Measurements from ENCODE around the gene TKFC. TPM values are rescaled to one million over a fixed set of nuclear protein-coding genes. Genes with fewer than 3 reads are reported as not detected.
A peak's percentile ranks its signal among the peaks of the same experiment; 100 is the strongest.

The TKFC gene
- polyA plus RNA-seq, 1 experiment = 20.3 TPM

DNA sequence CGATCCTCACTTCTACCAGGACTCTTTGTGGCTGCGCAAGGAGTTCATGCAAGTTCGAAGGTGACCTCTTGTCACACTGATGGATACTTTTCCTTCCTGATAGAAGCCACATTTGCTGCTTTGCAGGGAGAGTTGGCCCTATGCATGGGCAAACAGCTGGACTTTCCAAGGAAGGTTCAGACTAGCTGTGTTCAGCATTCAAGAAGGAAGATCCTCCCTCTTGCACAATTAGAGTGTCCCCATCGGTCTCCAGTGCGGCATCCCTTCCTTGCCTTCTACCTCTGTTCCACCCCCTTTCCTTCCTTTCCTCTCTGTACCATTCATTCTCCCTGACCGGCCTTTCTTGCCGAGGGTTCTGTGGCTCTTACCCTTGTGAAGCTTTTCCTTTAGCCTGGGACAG lies 35.6 kb downstream of the TKFC start:
- no peak for DNase-seq (ENCODE audit: low read depth, low spot score)
- peak overlapping the region; percentile 84 for H3K27ac ChIP-seq (ENCODE audit: low read depth, low read length)
- no peak overlapping the region for H3K4me3 ChIP-seq (ENCODE audit: low read depth, low read length)
- H3K27me3 ChIP-seq (ENCODE audit: control insufficient read depth, insufficient read depth, low read length) = no peaks in the 10 kb centered on the region
- ChIA-PET POLR2A (interaction anchor here (1.1 to 1.8 kb wide), 2 partner anchors 10 to 12 kb away, joined by 3 to 25 read pairs; no protein-coding TSS in a partner anchor), CTCF (interaction anchor here (0.8 to 3.1 kb wide), 3 partner anchors 17 to 34 kb away, joined by 3 to 15 read pairs (median 7); no protein-coding TSS in a partner anchor)
- TF ChIP-seq, protein P1, sequence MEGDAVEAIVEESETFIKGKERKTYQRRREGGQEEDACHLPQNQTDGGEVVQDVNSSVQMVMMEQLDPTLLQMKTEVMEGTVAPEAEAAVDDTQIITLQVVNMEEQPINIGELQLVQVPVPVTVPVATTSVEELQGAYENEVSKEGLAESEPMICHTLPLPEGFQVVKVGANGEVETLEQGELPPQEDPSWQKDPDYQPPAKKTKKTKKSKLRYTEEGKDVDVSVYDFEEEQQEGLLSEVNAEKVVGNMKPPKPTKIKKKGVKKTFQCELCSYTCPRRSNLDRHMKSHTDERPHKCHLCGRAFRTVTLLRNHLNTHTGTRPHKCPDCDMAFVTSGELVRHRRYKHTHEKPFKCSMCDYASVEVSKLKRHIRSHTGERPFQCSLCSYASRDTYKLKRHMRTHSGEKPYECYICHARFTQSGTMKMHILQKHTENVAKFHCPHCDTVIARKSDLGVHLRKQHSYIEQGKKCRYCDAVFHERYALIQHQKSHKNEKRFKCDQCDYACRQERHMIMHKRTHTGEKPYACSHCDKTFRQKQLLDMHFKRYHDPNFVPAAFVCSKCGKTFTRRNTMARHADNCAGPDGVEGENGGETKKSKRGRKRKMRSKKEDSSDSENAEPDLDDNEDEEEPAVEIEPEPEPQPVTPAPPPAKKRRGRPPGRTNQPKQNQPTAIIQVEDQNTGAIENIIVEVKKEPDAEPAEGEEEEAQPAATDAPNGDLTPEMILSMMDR (IDR thresholded peaks at IDR 0.05; ENCODE audit: low read depth, low read length) = no peak
- peaks cover 6% of the 10 kb centered on the region; the same call in 1 of the 2 replicates for H3K9me3 ChIP-seq (ENCODE audit: control insufficient read depth, insufficient read depth, low read length)

DNA sequence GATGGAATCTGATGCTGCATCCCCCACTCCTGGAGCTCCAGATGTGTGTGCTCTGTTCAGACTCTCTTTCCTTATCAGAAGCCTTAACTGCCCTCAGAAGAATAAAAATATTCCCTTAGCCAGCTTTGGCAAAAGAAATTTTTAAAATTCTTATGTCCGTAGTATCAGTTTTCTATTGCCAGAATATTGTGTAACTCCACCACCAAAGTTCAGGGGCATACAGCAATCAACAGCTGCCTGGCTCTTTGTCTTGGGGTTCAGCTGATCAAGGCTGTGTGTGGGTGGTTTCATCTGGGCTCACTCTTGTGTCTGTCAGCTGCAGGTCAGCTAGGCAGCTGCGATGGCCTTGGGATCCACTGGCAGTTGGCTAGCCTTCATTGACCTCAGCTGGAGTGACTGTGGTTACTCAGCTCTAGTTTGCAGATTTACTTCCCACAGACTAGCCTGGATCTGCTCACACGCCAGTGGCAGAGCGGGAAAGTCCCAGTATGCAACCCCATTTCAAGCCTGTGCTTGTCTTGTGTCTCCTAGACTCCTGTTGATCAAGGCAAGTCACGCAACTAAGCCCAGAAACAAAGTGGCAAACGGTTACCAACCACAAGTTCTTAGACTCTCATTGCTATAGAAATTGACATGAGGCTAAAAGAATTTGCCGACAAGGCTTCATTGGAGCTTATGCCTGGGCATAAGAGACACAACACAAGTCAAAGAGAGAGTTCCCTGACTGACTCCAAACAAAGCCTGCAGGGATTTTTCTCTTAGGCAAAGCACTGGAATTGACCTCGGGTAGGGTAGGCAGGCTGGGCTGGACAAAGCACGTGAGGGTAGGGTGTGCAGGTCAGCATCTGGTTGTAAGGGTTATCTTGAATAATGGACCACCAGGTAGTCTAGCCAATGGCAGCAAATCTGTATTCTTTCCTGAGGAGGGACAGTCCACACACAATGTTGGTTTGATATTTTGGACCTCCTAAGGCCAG lies 36.6 kb downstream of the TKFC start:
- H3K27ac ChIP-seq (ENCODE audit: low read depth, low read length) = peak overlapping the region; percentile 84
- ChIA-PET CTCF (interaction anchor here (2.3 to 3.1 kb wide), 2 partner anchors 16 to 34 kb away, joined by 7 to 15 read pairs; no protein-coding TSS in a partner anchor), POLR2A (interaction anchor here (0.7 to 1.8 kb wide), 4 partner anchors 8 to 13 kb away, joined by 3 to 25 read pairs (median 3); partner anchors contain the start of gene CYB561A3)
- no peak overlapping the region for H3K4me3 ChIP-seq (ENCODE audit: low read depth, low read length)
- TF ChIP-seq, protein P1 (IDR thresholded peaks at IDR 0.05; ENCODE audit: low read depth, low read length) = no peak
- DNase-seq (ENCODE audit: low read depth, low spot score) = peak; percentile 86
- H3K9me3 ChIP-seq (ENCODE audit: control insufficient read depth, insufficient read depth, low read length) = peaks cover 13% of the 10 kb centered on the region
- H3K27me3 ChIP-seq (ENCODE audit: control insufficient read depth, insufficient read depth, low read length) = no peaks in the 10 kb centered on the region

DNA sequence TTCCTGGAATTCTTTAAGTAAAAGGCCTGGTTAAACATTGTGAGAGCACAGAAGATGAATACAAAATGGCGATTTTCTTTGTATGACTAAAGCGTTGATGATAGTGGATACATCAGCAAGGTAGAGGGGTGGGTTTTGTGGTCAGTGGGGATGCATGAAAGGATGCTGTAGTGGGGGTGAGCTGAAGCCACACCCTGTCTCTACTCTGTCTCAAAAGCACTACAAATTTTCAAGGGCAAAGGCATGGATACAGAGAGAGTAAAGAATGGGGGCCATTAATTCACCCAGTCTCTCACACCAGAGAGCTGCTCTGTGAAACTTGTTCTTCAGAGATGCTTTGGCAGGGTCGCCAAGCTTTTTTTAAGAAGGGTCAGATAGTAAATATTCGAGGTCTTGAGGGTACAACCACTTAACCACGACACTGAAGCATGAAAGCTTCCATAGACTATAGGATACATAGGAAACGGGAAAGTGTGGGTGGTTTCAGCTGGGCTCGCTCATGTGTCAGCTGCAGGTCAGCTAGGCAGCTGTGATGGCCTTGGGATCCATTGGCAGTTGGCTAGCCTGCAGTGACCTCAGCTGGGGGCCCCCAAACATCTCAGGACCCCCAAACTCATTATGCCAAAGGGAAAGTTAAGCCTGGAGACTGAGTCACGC lies 37.4 kb downstream of the TKFC start:
- H3K27ac ChIP-seq (ENCODE audit: low read depth, low read length) = peak overlapping the region; percentile 84
- ChIA-PET CTCF (interaction anchor here (1.2 to 3.1 kb wide), 3 partner anchors 15 to 34 kb away, joined by 5 to 15 read pairs (median 7); no protein-coding TSS in a partner anchor), POLR2A (interaction anchor here (1.8 kb wide), 1 partner anchor 8 kb away, joined by 25 read pairs; no protein-coding TSS in a partner anchor)

DNA sequence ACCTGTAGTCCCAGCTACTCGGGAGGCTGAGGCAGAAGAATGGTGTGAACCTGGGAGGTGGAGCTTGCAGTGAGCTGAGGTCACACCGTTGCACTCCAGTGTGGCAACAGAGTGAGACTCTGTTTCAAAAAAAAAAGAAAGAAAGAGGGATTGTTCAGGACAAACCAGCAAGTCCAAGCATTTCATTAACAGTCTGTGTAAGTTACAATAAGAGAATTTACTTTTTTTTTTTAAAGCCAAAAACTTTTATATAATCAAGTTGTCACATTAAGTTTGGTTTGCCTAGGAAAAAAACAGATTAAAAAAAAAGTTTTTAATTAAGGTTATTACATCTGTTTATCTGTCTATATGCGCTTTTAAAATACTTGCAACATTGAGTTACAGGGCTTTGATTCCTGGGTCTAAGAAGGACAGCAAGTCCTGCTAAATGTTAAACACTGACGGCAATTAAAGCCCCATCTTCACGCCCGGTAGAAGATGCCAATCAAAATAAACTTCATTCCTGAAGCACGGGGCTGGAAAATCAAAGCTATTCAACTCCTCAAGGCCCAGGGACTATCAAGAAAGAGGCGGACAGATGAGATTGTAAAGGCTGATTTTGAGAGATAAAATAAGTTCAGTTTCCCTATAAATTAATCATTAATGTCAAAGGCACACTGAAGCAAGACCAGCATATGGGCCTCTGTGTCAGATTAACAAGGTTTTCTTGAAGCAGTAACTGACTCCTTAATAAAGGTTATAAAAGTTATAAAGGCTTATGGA lies 39.8 kb downstream of the TKFC start:
- no peak for DNase-seq (ENCODE audit: low read depth, low spot score)
- peaks cover 15% of the 10 kb centered on the region for H3K9me3 ChIP-seq (ENCODE audit: control insufficient read depth, insufficient read depth, low read length)
- ChIA-PET CTCF (interaction anchor here (0.7 kb wide), 1 partner anchor 37 kb away, joined by 3 read pairs; no protein-coding TSS in a partner anchor), POLR2A (no interaction called here)
- no peak overlapping the region for H3K27ac ChIP-seq (ENCODE audit: low read depth, low read length)
- H3K4me3 ChIP-seq (ENCODE audit: low read depth, low read length) = no peak overlapping the region
- TF ChIP-seq, protein P1 (IDR thresholded peaks at IDR 0.05; ENCODE audit: low read depth, low read length) = no peak
- H3K27me3 ChIP-seq (ENCODE audit: control insufficient read depth, insufficient read depth, low read length) = no peaks in the 10 kb centered on the region

More for the DNA sequence above, 37.4 kb downstream of the TKFC start:
- DNase-seq (ENCODE audit: low read depth, low spot score) = no peak
- no peaks in the 10 kb centered on the region for H3K27me3 ChIP-seq (ENCODE audit: control insufficient read depth, insufficient read depth, low read length)
- H3K4me3 ChIP-seq (ENCODE audit: low read depth, low read length) = no peak overlapping the region
- TF ChIP-seq, protein P1 (IDR thresholded peaks at IDR 0.05; ENCODE audit: low read depth, low read length) = no peak
- peaks cover 15% of the 10 kb centered on the region for H3K9me3 ChIP-seq (ENCODE audit: control insufficient read depth, insufficient read depth, low read length)

All from AG04450 (cell line).